22Rv1 (cell line): ENCODE measurements around the gene COL2A1.

Source experiments
- CTCF ChIP-seq: fragments of 450-650 bp; IDR thresholded peaks from 2 replicates; pipeline ENCODE4 v1.5.1; 2017; ENCODE audit warnings: mild to moderate bottlenecking
- ZFX ChIP-seq: fragments of 450-650 bp; IDR thresholded peaks from 2 replicates; pipeline ENCODE4 v1.6.1; 2017; ENCODE audit warnings: antibody characterized with exemption, borderline replicate concordance

- TF ChIP-seq CTCF, result no peak
- TF ChIP-seq ZFX, result no peak
These were observed 34.9 kb upstream of the COL2A1 start for GRCh38 chr12:48039151-48039550.
